Activated naive CD8-positive, alpha-beta T cell (primary cell): ENCODE results near the gene HOXB3.
A peak's percentile ranks its signal among the peaks of the same experiment; 100 is the strongest.

ENCODE experiments used
- H3K27ac Mint-ChIP-seq: one replicate; pipeline ENCODE4 v1.8.0; 2021; ENCODE audit warnings: mixed read lengths
- H3K27me3 Mint-ChIP-seq: one replicate; pipeline ENCODE4 v1.8.0; 2021; ENCODE audit warnings: mixed read lengths
- H3K36me3 Mint-ChIP-seq: one replicate; pipeline ENCODE4 v1.8.0; 2021; ENCODE audit warnings: mixed read lengths
- H3K4me1 Mint-ChIP-seq: one replicate; pipeline ENCODE4 v1.8.0; 2021; ENCODE audit warnings: low read depth, mixed read lengths
- H3K4me3 Mint-ChIP-seq: one replicate; pipeline ENCODE4 v1.8.0; 2021; ENCODE audit warnings: mild to moderate bottlenecking, mixed read lengths
- H3K9me3 Mint-ChIP-seq: one replicate; pipeline ENCODE4 v1.8.0; 2021; ENCODE audit warnings: low read depth, mixed read lengths

Gene HOXB3

GRCh38 chr17:48589831-48590606, at the start of gene HOXB3:
Gene HOXB3 (minus strand): TSS chr17:48590241. CDS start chr17:48552474, 37,767 bp downstream.
- H3K36me3 Mint-ChIP-seq = no peaks in the 10 kb centered on the region
- H3K4me3 Mint-ChIP-seq = no peak within 1 kb of the TSS
- H3K4me1 Mint-ChIP-seq = peaks cover 39% of the 10 kb centered on the region
- no peaks in the 10 kb centered on the region for H3K9me3 Mint-ChIP-seq
- H3K27me3 Mint-ChIP-seq = peaks cover 52% of the 10 kb centered on the region
- H3K27ac Mint-ChIP-seq = no peak within 1 kb of the TSS

GRCh38 chr17:48639136-48639535, 49.1 kb upstream of the HOXB3 start:
- no peaks in the 10 kb centered on the region for H3K9me3 Mint-ChIP-seq
- no peaks in the 10 kb centered on the region for H3K36me3 Mint-ChIP-seq
- H3K27ac Mint-ChIP-seq = no peak overlapping the region
- H3K27me3 Mint-ChIP-seq = peaks cover 50% of the 10 kb centered on the region
- H3K4me1 Mint-ChIP-seq = peaks cover 13% of the 10 kb centered on the region
- H3K4me3 Mint-ChIP-seq = no peak overlapping the region

- Mint-ChIP-seq H3K4me1 (peaks cover 15% of the 10 kb centered on the region), H3K27ac (no peak overlapping the region), H3K27me3 (peaks cover 46% of the 10 kb centered on the region), H3K4me3 (no peak overlapping the region), H3K9me3 (no peaks in the 10 kb centered on the region), H3K36me3 (no peaks in the 10 kb centered on the region)
These were observed 47.6 kb upstream of the HOXB3 start for GRCh38 chr17:48637323-48638260.

GRCh38 chr17:48636177-48637018, 46.4 kb upstream of the HOXB3 start:
- H3K27ac Mint-ChIP-seq = no peak overlapping the region
- peaks cover 12% of the 10 kb centered on the region for H3K4me1 Mint-ChIP-seq
- peaks cover 47% of the 10 kb centered on the region for H3K27me3 Mint-ChIP-seq
- no peak overlapping the region for H3K4me3 Mint-ChIP-seq
- no peaks in the 10 kb centered on the region for H3K9me3 Mint-ChIP-seq
- H3K36me3 Mint-ChIP-seq = peaks cover 2% of the 10 kb centered on the region

GRCh38 chr17:48634493-48635208, 44.6 kb upstream of the HOXB3 start:
- Mint-ChIP-seq H3K4me1 (peaks cover 11% of the 10 kb centered on the region), H3K36me3 (peaks cover 2% of the 10 kb centered on the region), H3K4me3 (peak overlapping the region; percentile 56), H3K27me3 (peaks cover 51% of the 10 kb centered on the region), H3K9me3 (no peaks in the 10 kb centered on the region), H3K27ac (no peak overlapping the region)

- H3K4me3 Mint-ChIP-seq = peak overlapping the region; percentile 28
- H3K4me1 Mint-ChIP-seq = peaks cover 11% of the 10 kb centered on the region
- H3K36me3 Mint-ChIP-seq = peaks cover 2% of the 10 kb centered on the region
- peaks cover 54% of the 10 kb centered on the region for H3K27me3 Mint-ChIP-seq
- no peak overlapping the region for H3K27ac Mint-ChIP-seq
- no peaks in the 10 kb centered on the region for H3K9me3 Mint-ChIP-seq
These were observed 43.2 kb upstream of the HOXB3 start for GRCh38 chr17:48633266-48633677.

GRCh38 chr17:48632579-48633265, 42.7 kb upstream of the HOXB3 start:
- Mint-ChIP-seq H3K36me3 (peaks cover 2% of the 10 kb centered on the region), H3K4me1 (peaks cover 11% of the 10 kb centered on the region), H3K27ac (no peak overlapping the region), H3K4me3 (peak overlapping the region; percentile 28), H3K27me3 (peaks cover 52% of the 10 kb centered on the region), H3K9me3 (no peaks in the 10 kb centered on the region)

- no peak overlapping the region for H3K27ac Mint-ChIP-seq
- H3K27me3 Mint-ChIP-seq = peaks cover 48% of the 10 kb centered on the region
- no peak overlapping the region for H3K4me3 Mint-ChIP-seq
- no peaks in the 10 kb centered on the region for H3K9me3 Mint-ChIP-seq
- peaks cover 2% of the 10 kb centered on the region for H3K36me3 Mint-ChIP-seq
- H3K4me1 Mint-ChIP-seq = peaks cover 12% of the 10 kb centered on the region
These were observed 41.9 kb upstream of the HOXB3 start for GRCh38 chr17:48631693-48632578.

GRCh38 chr17:48630925-48631692, 41.1 kb upstream of the HOXB3 start:
- peaks cover 45% of the 10 kb centered on the region for H3K27me3 Mint-ChIP-seq

GRCh38 chr17:48630009-48630924, 40.2 kb upstream of the HOXB3 start:
- Mint-ChIP-seq H3K36me3 (peaks cover 2% of the 10 kb centered on the region), H3K27me3 (peaks cover 41% of the 10 kb centered on the region), H3K9me3 (no peaks in the 10 kb centered on the region), H3K27ac (no peak overlapping the region), H3K4me3 (no peak overlapping the region), H3K4me1 (peaks cover 10% of the 10 kb centered on the region)

More at GRCh38 chr17:48630925-48631692, 41.1 kb upstream of the HOXB3 start:
- H3K9me3 Mint-ChIP-seq = no peaks in the 10 kb centered on the region
- H3K36me3 Mint-ChIP-seq = peaks cover 2% of the 10 kb centered on the region
- peaks cover 7% of the 10 kb centered on the region for H3K4me1 Mint-ChIP-seq
- no peak overlapping the region for H3K4me3 Mint-ChIP-seq
- no peak overlapping the region for H3K27ac Mint-ChIP-seq

- H3K4me1 Mint-ChIP-seq = peaks cover 10% of the 10 kb centered on the region
- no peaks in the 10 kb centered on the region for H3K9me3 Mint-ChIP-seq
- H3K27ac Mint-ChIP-seq = no peak overlapping the region
- no peak overlapping the region for H3K4me3 Mint-ChIP-seq
- peaks cover 2% of the 10 kb centered on the region for H3K36me3 Mint-ChIP-seq
- peaks cover 36% of the 10 kb centered on the region for H3K27me3 Mint-ChIP-seq
These were observed 39.3 kb upstream of the HOXB3 start for GRCh38 chr17:48629411-48629759.
